Testis (tissue), 3 donors: ENCODE measurements around the gene SNX14. TPM values are rescaled to one million over a fixed set of nuclear protein-coding genes. Genes with fewer than 3 reads are reported as not detected.

Experiments
- DNase-seq: peaks from one replicate; pipeline ENCODE4 v3.0.0-alpha.2; 2019
- H3K27ac ChIP-seq, 2 donors: fragments of 200-600 bp; sonication (generic); one replicate each; pipeline ENCODE4 v1.5.1; 2019
- H3K27me3 ChIP-seq: fragments of 200-600 bp; sonication (generic); one replicate; pipeline ENCODE4 v1.5.1; 2019
- H3K36me3 ChIP-seq: fragments of 200-600 bp; sonication (generic); one replicate; pipeline ENCODE4 v1.5.1; 2017; ENCODE audit warnings: low read depth; ENCODE audit errors: missing control alignments
- H3K4me1 ChIP-seq: fragments of 200-600 bp; sonication (generic); one replicate; pipeline ENCODE4 v1.5.1; 2019
- H3K4me3 ChIP-seq, 2 donors: fragments of 200-600 bp; sonication (generic); one replicate each; pipeline ENCODE4 v1.5.1; 2017 to 2019
- H3K9me3 ChIP-seq: fragments of 200-600 bp; sonication (generic); one replicate; pipeline ENCODE4 v1.5.1; 2017
- CTCF ChIP-seq, 3 experiments: fragments of 450-650 bp in 2 of 3; fragments of 200-600 bp in 1 of 3; sonication (generic) in 1 of 3; IDR thresholded peaks; one replicate each; pipeline ENCODE4 v1.5.1; 2016 to 2019; ENCODE audit warnings: antibody characterized with exemption in 3 of 3, mild to moderate bottlenecking in 2 of 3, moderate library complexity in 1 of 3
- POLR2A ChIP-seq: fragments of 450-650 bp; IDR thresholded peaks from one replicate; pipeline ENCODE4 v1.6.1; 2017; ENCODE audit warnings: antibody characterized with exemption, mild to moderate bottlenecking, moderate library complexity
- WGBS, 2 donors: methylation state at CpG; one replicate each; pipeline ENCODE4 v1.1.5; 2018; 5-methylcytosine and 5-hydroxymethylcytosine counted together
- intact Hi-C: fragments of 100-400 bp; cut with DNase I; formaldehyde crosslinking; loops from one replicate; pipeline ENCODE4 v1.15.1; 2023; ENCODE audit warnings: low total_unique reads
- polyA plus RNA-seq: library from polyadenylated mRNA; stranded (reverse); fragments of 350-450 nt; fragmentation: Illumina TruSeq; extraction: RNeasy Lipid Tissue Mini Kit (QIAGEN cat#74804); gene quantifications from one replicate; pipeline ENCODE4 v1.2.3, GENCODE V29; 2014; ENCODE audit warnings: low read depth, low replicate concordance; ENCODE audit not compliant: insufficient read depth
- total RNA-seq, 2 donors: library from RNA; depleted of rRNA; stranded (reverse); fragments of >200 nt; gene quantifications; one replicate each; pipeline ENCODE4 v1.2.3, GENCODE V29; 2016

Gene SNX14
- total and polyA plus RNA-seq, 3 donors from 2014 or later: 108 to 170 (median 142) TPM

GRCh38 chr6:85482905-85483700, 110.6 kb downstream of the SNX14 start:
- no peak overlapping the region for H3K4me3 ChIP-seq
- DNase-seq: peak; percentile 89
- WGBS, 2 donors: 17 to 18% methylated on average over 10 of the region's 10 CpGs
- H3K27me3 ChIP-seq: no peaks in the 10 kb centered on the region
- H3K36me3 ChIP-seq: no peaks in the 10 kb centered on the region
- TF ChIP-seq CTCF (IDR thresholded peaks at IDR 0.05) (peak; percentile 99 to 100 (median 99)), POLR2A (no peak)
- intact Hi-C loops: loop anchor here (2.0 kb wide), 1 partner anchor 128 kb away; no protein-coding TSS in a partner anchor
- no peaks in the 10 kb centered on the region for H3K9me3 ChIP-seq
- no peaks in the 10 kb centered on the region for H3K4me1 ChIP-seq
- H3K27ac ChIP-seq: no peak overlapping the region

- DNase-seq: no peak
- no peaks in the 10 kb centered on the region for H3K9me3 ChIP-seq
- no peaks in the 10 kb centered on the region for H3K36me3 ChIP-seq
- H3K4me3 ChIP-seq: no peak overlapping the region
- 44 to 68% methylated on average over 8 of the region's 8 CpGs for whole genome bisulfite sequencing, 2 donors
- H3K4me1 ChIP-seq: no peaks in the 10 kb centered on the region
- H3K27ac ChIP-seq: peak overlapping the region in 1 of 2 donors; percentile 11
- no peaks in the 10 kb centered on the region for H3K27me3 ChIP-seq
- intact Hi-C loops: loop anchor here (2.0 kb wide), 1 partner anchor 128 kb away; no protein-coding TSS in a partner anchor
- TF ChIP-seq POLR2A: no peak
- no peak for TF ChIP-seq CTCF (IDR thresholded peaks at IDR 0.05)
Measured at GRCh38 chr6:85482206-85482904, 111.3 kb downstream of the SNX14 start.

GRCh38 chr6:85479208-85479607, 114.5 kb downstream of the SNX14 start:
- Histone ChIP-seq H3K9me3 (no peaks in the 10 kb centered on the region), H3K36me3 (no peaks in the 10 kb centered on the region), H3K27me3 (no peaks in the 10 kb centered on the region), H3K27ac (no peak overlapping the region), H3K4me1 (no peaks in the 10 kb centered on the region), H3K4me3 (no peak overlapping the region)
- intact Hi-C loops: no loop called here
- DNase-seq: no peak
- TF ChIP-seq POLR2A: no peak
- no peak for TF ChIP-seq CTCF (IDR thresholded peaks at IDR 0.05)
- WGBS, 2 donors: 81 to 95% methylated on average over 1 of the region's 1 CpG

- H3K4me1 ChIP-seq: no peaks in the 10 kb centered on the region
- TF ChIP-seq POLR2A (no peak), CTCF (IDR thresholded peaks at IDR 0.05) (no peak)
- H3K27ac ChIP-seq: no peak overlapping the region
- H3K27me3 ChIP-seq: no peaks in the 10 kb centered on the region
- 99 to 100% methylated on average over 4 of the region's 4 CpGs for WGBS, 2 donors
- H3K4me3 ChIP-seq: no peak overlapping the region
- no peak for DNase-seq
- intact Hi-C loops: no loop called here
- H3K9me3 ChIP-seq: no peaks in the 10 kb centered on the region
- H3K36me3 ChIP-seq: no peaks in the 10 kb centered on the region
Measured at GRCh38 chr6:85476532-85476931, 117.1 kb downstream of the SNX14 start.
